Progenitor cell of endocrine pancreas (in vitro differentiated cells): Measurements from ENCODE around the gene HSPA9. TPM values are rescaled to one million over a fixed set of nuclear protein-coding genes. Genes with fewer than 3 reads are reported as not detected.

ENCODE experiments used
- DNase-seq: peaks from one replicate; pipeline ENCODE4 v3.0.0; 2021; ENCODE audit warnings: low spot score; ENCODE audit not compliant: unreplicated experiment
- H3K27ac Mint-ChIP-seq: 2 replicates; pipeline ENCODE4 v1.8.0; 2021; ENCODE audit warnings: mild to moderate bottlenecking, moderate library complexity, mixed read lengths
- H3K27me3 Mint-ChIP-seq: 2 replicates; pipeline ENCODE4 v1.8.0; 2021; ENCODE audit warnings: mixed read lengths
- H3K36me3 Mint-ChIP-seq: 2 replicates; pipeline ENCODE4 v1.8.0; 2022; ENCODE audit warnings: mixed read lengths; ENCODE audit not compliant: insufficient read depth
- H3K4me1 Mint-ChIP-seq: 2 replicates; pipeline ENCODE4 v1.8.0; 2021; ENCODE audit warnings: low read depth, mixed read lengths
- H3K4me3 Mint-ChIP-seq: 2 replicates; pipeline ENCODE4 v1.8.0; 2021; ENCODE audit warnings: low read depth, mild to moderate bottlenecking, moderate library complexity, mixed read lengths
- H3K9me3 Mint-ChIP-seq: 2 replicates; pipeline ENCODE4 v1.8.0; 2021; ENCODE audit warnings: low read depth, mixed read lengths
- CTCF ChIP-seq: fragments of 200-600 bp; sonication (generic); IDR thresholded peaks from one replicate; pipeline ENCODE4 v1.5.0; 2021; ENCODE audit warnings: antibody characterized with exemption, mild to moderate bottlenecking; ENCODE audit not compliant: unreplicated experiment
- total RNA-seq: library from RNA; stranded (reverse); gene quantifications from 2 replicates; pipeline ENCODE4 v1.2.1, GENCODE V29; 2021

HSPA9 gene
- total RNA-seq, 1 donor from 2014 or later: 174 TPM

DNA sequence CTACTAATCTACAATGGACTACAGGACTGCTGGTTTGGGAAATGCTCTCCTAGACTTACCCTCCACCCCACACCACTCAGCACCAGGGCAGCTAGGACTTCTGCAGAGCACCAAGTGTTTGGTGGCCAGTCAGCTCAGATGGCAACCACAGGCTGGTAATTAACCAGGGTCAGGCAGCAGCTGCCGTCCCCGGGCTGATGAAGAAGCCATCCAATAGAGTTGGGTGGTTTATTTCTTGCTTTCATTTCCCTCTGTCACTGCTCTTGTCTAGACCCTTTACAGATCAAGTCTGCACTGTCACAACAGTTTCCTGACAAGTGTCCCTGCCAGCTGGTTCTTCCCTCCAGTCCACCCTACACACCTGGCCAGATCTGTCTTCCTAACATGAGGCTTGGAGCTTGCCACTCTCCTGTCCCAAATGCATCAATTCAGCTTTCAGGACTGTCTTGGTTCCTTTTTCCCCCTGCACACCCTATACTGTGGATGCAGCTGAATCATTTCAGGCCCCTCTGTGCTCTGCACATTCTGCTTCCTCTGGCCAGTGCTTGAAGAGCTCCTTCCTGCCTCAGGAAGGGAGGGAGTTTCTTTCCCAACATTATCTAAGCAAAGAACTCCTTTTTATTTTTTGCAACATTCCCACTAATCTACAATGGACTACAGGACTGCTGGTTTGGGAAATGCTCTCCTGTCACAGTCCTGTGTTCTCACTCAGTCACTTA lies 30.2 kb upstream of the HSPA9 start:
- no peak for DNase-seq
- peaks cover 9% of the 10 kb centered on the region for H3K27me3 Mint-ChIP-seq
- no peak for TF ChIP-seq CTCF
- H3K4me3 Mint-ChIP-seq: no peak overlapping the region
- H3K4me1 Mint-ChIP-seq: peaks cover 1% of the 10 kb centered on the region
- H3K9me3 Mint-ChIP-seq: no peaks in the 10 kb centered on the region
- no peaks in the 10 kb centered on the region for H3K36me3 Mint-ChIP-seq
- H3K27ac Mint-ChIP-seq: no peak overlapping the region

DNA sequence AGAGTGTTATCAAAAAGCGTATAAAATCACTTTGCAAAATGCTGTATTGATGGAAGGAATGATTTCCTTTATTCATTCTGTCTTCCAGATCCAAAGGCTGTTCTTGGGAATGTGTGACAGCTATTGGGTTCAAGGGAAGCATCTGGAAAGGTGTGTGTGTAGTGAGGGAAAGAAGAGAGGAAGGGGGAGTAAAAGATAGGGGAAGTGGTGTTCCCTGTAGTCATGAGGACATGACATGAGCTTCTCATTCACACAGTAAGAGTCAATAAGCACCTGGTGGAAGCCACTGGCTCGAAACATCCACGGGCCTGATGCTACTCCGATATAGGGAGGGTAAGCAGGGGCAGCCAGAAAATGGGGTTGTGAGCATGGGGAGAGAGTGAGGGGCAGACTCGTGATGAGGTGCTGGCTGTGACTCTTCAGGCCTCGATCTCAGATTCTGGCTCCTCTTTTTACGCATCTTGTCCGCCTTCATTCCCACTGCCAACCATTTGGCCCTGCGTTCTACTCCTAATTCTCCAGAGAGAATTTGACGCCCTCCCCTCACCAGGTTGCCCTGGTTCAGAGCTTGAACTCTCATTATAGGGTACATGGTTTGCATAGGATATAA lies 29.1 kb upstream of the HSPA9 start:
- DNase-seq: no peak

GRCh38 chr5:138603249-138603920 lies 28.2 kb upstream of the HSPA9 start:
- TF ChIP-seq CTCF: no peak
- Mint-ChIP-seq H3K27ac (peak overlapping the region; percentile 20), H3K4me1 (no peaks in the 10 kb centered on the region), H3K27me3 (peaks cover 6% of the 10 kb centered on the region), H3K9me3 (no peaks in the 10 kb centered on the region), H3K36me3 (no peaks in the 10 kb centered on the region), H3K4me3 (no peak overlapping the region)
- DNase-seq: no peak

More for the DNA sequence above, 29.1 kb upstream of the HSPA9 start:
- H3K9me3 Mint-ChIP-seq: no peaks in the 10 kb centered on the region
- peaks cover 9% of the 10 kb centered on the region for H3K27me3 Mint-ChIP-seq
- no peak for TF ChIP-seq CTCF
- H3K36me3 Mint-ChIP-seq: no peaks in the 10 kb centered on the region
- no peaks in the 10 kb centered on the region for H3K4me1 Mint-ChIP-seq
- H3K4me3 Mint-ChIP-seq: no peak overlapping the region
- no peak overlapping the region for H3K27ac Mint-ChIP-seq

GRCh38 chr5:138602371-138603000 lies 27.3 kb upstream of the HSPA9 start:
- DNase-seq: no peak
- H3K36me3 Mint-ChIP-seq: no peaks in the 10 kb centered on the region
- no peaks in the 10 kb centered on the region for H3K4me1 Mint-ChIP-seq
- H3K27ac Mint-ChIP-seq: no peak overlapping the region
- peaks cover 8% of the 10 kb centered on the region for H3K27me3 Mint-ChIP-seq
- no peak overlapping the region for H3K4me3 Mint-ChIP-seq
- H3K9me3 Mint-ChIP-seq: no peaks in the 10 kb centered on the region
- no peak for TF ChIP-seq CTCF

DNA sequence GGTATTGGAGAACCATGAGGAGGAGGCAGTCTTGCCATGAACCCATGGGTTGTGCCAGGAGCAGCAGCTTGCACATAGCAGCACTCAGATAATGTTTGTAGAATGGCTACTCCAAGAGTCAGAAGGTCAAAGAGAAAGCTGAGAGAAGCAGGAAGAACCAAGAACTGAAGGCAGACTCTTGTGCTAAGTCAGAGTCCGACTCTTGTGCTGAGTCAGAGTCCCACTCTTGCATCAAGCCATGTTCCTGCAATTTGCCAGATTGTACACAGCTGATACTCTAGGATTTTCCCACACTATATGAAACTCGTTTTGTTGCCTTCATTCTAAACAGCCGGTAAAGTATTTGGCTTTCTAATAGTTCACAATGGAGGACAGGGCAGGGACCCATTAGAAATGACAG lies 26.2 kb upstream of the HSPA9 start:
- Mint-ChIP-seq H3K9me3 (no peaks in the 10 kb centered on the region), H3K36me3 (no peaks in the 10 kb centered on the region), H3K4me1 (no peaks in the 10 kb centered on the region), H3K4me3 (no peak overlapping the region), H3K27ac (no peak overlapping the region), H3K27me3 (peaks cover 9% of the 10 kb centered on the region)
- no peak for TF ChIP-seq CTCF
- no peak for DNase-seq
